K562 (cell line): ENCODE measurements around the gene TMEM87B. TPM values are rescaled to one million over a fixed set of nuclear protein-coding genes. Genes with fewer than 3 reads are reported as not detected.

Experiments
- ARHGAP35 ChIP-seq: fragments of 450-650 bp; IDR thresholded peaks from 2 replicates; pipeline ENCODE4 v1.6.1; 2018; ENCODE audit not compliant: partially characterized antibody
- ARID1B ChIP-seq: fragments of 450-650 bp; IDR thresholded peaks from 2 replicates; pipeline ENCODE4 v1.6.1; 2016; ENCODE audit warnings: antibody characterized with exemption, mild to moderate bottlenecking, inconsistent platforms
- BCOR ChIP-seq: fragments of 450-650 bp; IDR thresholded peaks from 2 replicates; pipeline ENCODE4 v1.6.1; 2016
- CBFA2T2 ChIP-seq: fragments of 450-650 bp; conservative IDR thresholded peaks from 2 replicates; pipeline ENCODE4 v1.6.1; 2017; ENCODE audit warnings: mild to moderate bottlenecking
- CREB5 ChIP-seq: fragments of 250-450 bp; sonication (Bioruptor Pico); IDR thresholded peaks from 2 replicates; pipeline ENCODE4 v1.5.0; 2020; ENCODE audit warnings: mild to moderate bottlenecking
- ETS1 ChIP-seq: conservative IDR thresholded peaks from 2 replicates; pipeline ENCODE4 v1.6.1; 2011; ENCODE audit warnings: low read depth, mild to moderate bottlenecking, low read length; ENCODE audit not compliant: control insufficient read depth
- FOXO4 ChIP-seq: fragments of 450-650 bp; formaldehyde crosslinking; IDR thresholded peaks from 2 replicates; pipeline ENCODE4 v1.4.0; 2020; ENCODE audit warnings: mild to moderate bottlenecking, moderate library complexity
- MTF1 ChIP-seq: fragments of 250-450 bp; sonication (Bioruptor Pico); IDR thresholded peaks from 2 replicates; pipeline ENCODE4 v1.9.0; 2021; ENCODE audit warnings: moderate library complexity, mild to moderate bottlenecking, inconsistent platforms, borderline replicate concordance
- MYNN ChIP-seq, 2 experiments: sonication (generic); formaldehyde crosslinking in 1 of 2; IDR thresholded peaks; 2 replicates each; pipeline versions ENCODE4 v1.5.0 to v1.6.1; 2016 to 2020; ENCODE audit warnings: antibody characterized with exemption in 1 of 2, missing genetic modification reagents in 1 of 2
- NCOR1 ChIP-seq: fragments of 450-650 bp; IDR thresholded peaks from 2 replicates; pipeline ENCODE4 v1.6.1; 2016; ENCODE audit warnings: mild to moderate bottlenecking, moderate library complexity
- NONO ChIP-seq, 2 experiments: fragments of 200-400 bp in 1 of 2; fragments of 450-650 bp in 1 of 2; formaldehyde crosslinking in 1 of 2; IDR thresholded peaks; 2 replicates each; pipeline ENCODE4 v1.6.1; 2017; ENCODE audit warnings: low read depth in 2 of 2, mild to moderate bottlenecking in 2 of 2, moderate library complexity in 2 of 2, low read length in 1 of 2
- SRSF3 ChIP-seq: fragments of 200-400 bp; formaldehyde crosslinking; IDR thresholded peaks from 2 replicates; pipeline ENCODE4 v1.6.1; 2016; ENCODE audit warnings: mild to moderate bottlenecking, low read length, moderate library complexity; ENCODE audit not compliant: insufficient read depth
- SUPT5H ChIP-seq: fragments of 450-650 bp; IDR thresholded peaks from 2 replicates; pipeline ENCODE4 v1.6.1; 2016
- TAF9B ChIP-seq: fragments of 450-650 bp; IDR thresholded peaks from 2 replicates; pipeline ENCODE4 v1.6.1; 2018; ENCODE audit warnings: mild to moderate bottlenecking; ENCODE audit not compliant: partially characterized antibody
- TAL1 ChIP-seq: fragments of 450-650 bp; IDR thresholded peaks from 2 replicates; pipeline ENCODE4 v1.6.1; 2016; ENCODE audit warnings: mild to moderate bottlenecking
- XRCC4 ChIP-seq: IDR thresholded peaks from one replicate; pipeline ENCODE4 v1.6.1; 2011; ENCODE audit not compliant: insufficient read depth, insufficient read length; ENCODE audit errors: extremely low read depth
- ZBTB9 ChIP-seq: fragments of 450-650 bp; formaldehyde crosslinking; IDR thresholded peaks from 2 replicates; pipeline ENCODE4 v1.4.0; 2020; ENCODE audit warnings: mild to moderate bottlenecking, moderate library complexity
- ZNF174 ChIP-seq: fragments of 250-450 bp; sonication (Bioruptor Pico); IDR thresholded peaks from 2 replicates; pipeline ENCODE4 v1.4.0; 2020; ENCODE audit warnings: mild to moderate bottlenecking
- ZNF263 ChIP-seq: sonication (generic); formaldehyde crosslinking; IDR thresholded peaks from 2 replicates; pipeline ENCODE4 v1.8.0; 2022; ENCODE audit warnings: mild to moderate bottlenecking, missing genetic modification reagents, borderline replicate concordance
- ZNF384 ChIP-seq: IDR thresholded peaks from 2 replicates; pipeline ENCODE4 v1.6.1; 2012; ENCODE audit warnings: low read depth, low read length, improper control_type of control experiment
- ZNF512 ChIP-seq: IDR thresholded peaks from 2 replicates; pipeline ENCODE4 v1.6.1; 2016; ENCODE audit warnings: missing genetic modification characterization, missing compliant biosample characterization
- polyA plus RNA-seq, 8 experiments: library from polyadenylated mRNA; depleted of rRNA in 4 of 8; stranded (reverse) in 5 of 8; unstranded in 3 of 8; fragments of >200 nt; fragmentation: Nextera tagmentation in 2 of 8; fragmentation: Illumina TruSeq in 1 of 8; extraction: Ambion mirVana in 2 of 8; extraction: Trizol in 1 of 8; gene quantifications; 2 replicates each; pipeline versions ENCODE4 v1.2.1 to v1.2.3, GENCODE V29; 2011 to 2014; ENCODE audit warnings: inconsistent platforms in 1 of 8, missing spikeins in 1 of 8
- total RNA-seq, 7 experiments: library from RNA; depleted of rRNA in 6 of 7; stranded (reverse); fragments of >200 nt in 6 of 7; fragmentation: Illumina TruSeq in 2 of 7; extraction: Trizol in 2 of 7; gene quantifications; 2 replicates each; pipeline versions ENCODE4 v1.2.1 to v1.2.3, GENCODE V29; 2011 to 2021; ENCODE audit warnings: low replicate concordance in 1 of 7

Gene TMEM87B
- total and polyA plus RNA-seq, 9 of the 15 experiments (the other 6 are each of a cell fraction or from before 2014, with no cell fraction given) = 3.7 to 17.1 (median 11.0) TPM

GRCh38 chr2:112054847-112055729 lies at the start of gene TMEM87B (continued):
- no peak; the same call in none of the 2 replicates for TF ChIP-seq ETS1
- TF ChIP-seq MYNN (IDR thresholded peaks at IDR 0.05) = peak; percentile 51; the same call in 1 of the 2 replicates
- no peak for TF ChIP-seq MYNN (CRISPR knock-in tag; IDR thresholded peaks at IDR 0.05)
- TF ChIP-seq NCOR1 = peak; percentile 97
- no peak for TF ChIP-seq ZNF263 (CRISPR knock-in tag)
- TF ChIP-seq FOXO4 (CRISPR knock-in tag) = no peak
- TF ChIP-seq ARID1B = peak; percentile 97
- peak; percentile 80 for TF ChIP-seq SUPT5H
- peak in 1 of 2 experiments; percentile 80; a peak in 2 of 4 replicates for TF ChIP-seq NONO (IDR thresholded peaks at IDR 0.05; ENCODE audit: low read depth in 2 of 2, low read length in 1 of 2)
- TF ChIP-seq ZNF512 (tag) = no peak
- no peak for TF ChIP-seq CREB5 (CRISPR knock-in tag)
- peak; percentile 35; the same call in 1 of the 2 replicates for TF ChIP-seq ZBTB9 (CRISPR knock-in tag)
- TF ChIP-seq TAL1 = peak; percentile 89
- TF ChIP-seq ARHGAP35 = no peak
- TF ChIP-seq ZNF384 = 0 out of 2 replicates have a peak, but pooled peaks have one; percentile 8
- peak; percentile 89 for TF ChIP-seq BCOR
- no peak for TF ChIP-seq SRSF3
- no peak for TF ChIP-seq ZNF174
- TF ChIP-seq CBFA2T2 = peak; percentile 95
- TF ChIP-seq MTF1 = no peak
- TF ChIP-seq XRCC4 = no peak
- peak; percentile 92 for TF ChIP-seq TAF9B
